ENCODE data around the gene OR8B2. TPM values are rescaled to one million over a fixed set of nuclear protein-coding genes. Genes with fewer than 3 reads are reported as not detected.

OR8B2 gene
- total RNA-seq, 1 experiment from 2014 or later, result not detected

GRCh38 chr11:124380585-124380984 is 3.7 kb downstream of the OR8B2 start:
- Histone ChIP-seq H3F3A (ENCODE audit: low read length, unreplicated experiment) (no peaks in the 10 kb centered on the region), H2AFZ (ENCODE audit: low read length) (no peak overlapping the region), H3K4me1 (ENCODE audit: insufficient read depth, low read length) (no peaks in the 10 kb centered on the region), H3K9me3 (ENCODE audit: low read length) (no peaks in the 10 kb centered on the region), H3K36me3 (ENCODE audit: low read depth, low read length) (no peaks in the 10 kb centered on the region), H3K9me2 (replicated peaks; ENCODE audit: low read length) (no peaks in the 10 kb centered on the region), H3K4me2 (ENCODE audit: low read length) (no peak overlapping the region), H3K27ac (ENCODE audit: low read length) (no peak overlapping the region), H3K9ac (ENCODE audit: low read length) (no peak overlapping the region), H3K27me3 (ENCODE audit: low read length) (peaks cover 42% of the 10 kb centered on the region), H3K4me3 (ENCODE audit: low read length) (no peak overlapping the region), H3K79me2 (ENCODE audit: low read length) (no peaks in the 10 kb centered on the region), H4K20me1 (ENCODE audit: low read length) (no peaks in the 10 kb centered on the region)
- intact Hi-C loops (cut with micrococcal nuclease), result no loop called here
- CTCF ChIA-PET, result no interaction called here
- no TSS peak for BruUV-seq (replicated peaks)
- DNase-seq (no peak), ATAC-seq (no peak)
- POLR2A ChIA-PET (ENCODE audit: unreplicated experiment), result no interaction called here
- TF ChIP-seq CTCF (conservative IDR thresholded peaks at IDR 0.05; ENCODE audit: low read depth, low read length), result no peak
- no peak for TF ChIP-seq EZH2phosphoT487 (IDR thresholded peaks at IDR 0.05; ENCODE audit: borderline replicate concordance, low read length)

- ChIA-PET POLR2A (ENCODE audit: unreplicated experiment) (no interaction called here), CTCF (no interaction called here)
- Histone ChIP-seq H3K36me3 (ENCODE audit: low read depth, low read length) (no peaks in the 10 kb centered on the region), H3K9me2 (replicated peaks; ENCODE audit: low read length) (no peaks in the 10 kb centered on the region), H3K9me3 (ENCODE audit: low read length) (no peaks in the 10 kb centered on the region), H3K4me1 (ENCODE audit: insufficient read depth, low read length) (no peaks in the 10 kb centered on the region), H2AFZ (ENCODE audit: low read length) (no peak overlapping the region), H4K20me1 (ENCODE audit: low read length) (no peaks in the 10 kb centered on the region), H3K27me3 (ENCODE audit: low read length) (peaks cover 62% of the 10 kb centered on the region), H3F3A (ENCODE audit: low read length, unreplicated experiment) (no peaks in the 10 kb centered on the region), H3K27ac (ENCODE audit: low read length) (no peak overlapping the region), H3K4me3 (ENCODE audit: low read length) (no peak overlapping the region), H3K4me2 (ENCODE audit: low read length) (no peak overlapping the region), H3K9ac (ENCODE audit: low read length) (no peak overlapping the region), H3K79me2 (ENCODE audit: low read length) (no peaks in the 10 kb centered on the region)
- intact Hi-C loops (cut with micrococcal nuclease), result no loop called here
- BruUV-seq (replicated peaks), result no TSS peak
- DNase-seq, result no peak
- TF ChIP-seq CTCF (conservative IDR thresholded peaks at IDR 0.05; ENCODE audit: low read depth, low read length) (no peak), EZH2phosphoT487 (IDR thresholded peaks at IDR 0.05; ENCODE audit: borderline replicate concordance, low read length) (no peak), EZH2 (IDR thresholded peaks at IDR 0.05; ENCODE audit: low read length, unreplicated experiment) (no peak)
- ATAC-seq, result no peak
Observed at GRCh38 chr11:124376280-124376679, 8.0 kb downstream of the OR8B2 start.

GRCh38 chr11:124359566-124359965 is 24.7 kb downstream of the OR8B2 start:
- no TSS peak for BruUV-seq (replicated peaks)
- TF ChIP-seq EZH2phosphoT487 (IDR thresholded peaks at IDR 0.05; ENCODE audit: borderline replicate concordance, low read length), result no peak

More at GRCh38 chr11:124359566-124359965, 24.7 kb downstream of the OR8B2 start:
- ChIA-PET POLR2A (ENCODE audit: unreplicated experiment) (no interaction called here), CTCF (no interaction called here)
- H3K27me3 ChIP-seq (ENCODE audit: low read length), result peaks cover 65% of the 10 kb centered on the region
- H3K36me3 ChIP-seq (ENCODE audit: low read depth, low read length), result no peaks in the 10 kb centered on the region
- no peaks in the 10 kb centered on the region for H4K20me1 ChIP-seq (ENCODE audit: low read length)
- no peak overlapping the region for H3K9ac ChIP-seq (ENCODE audit: low read length)
- H3K27ac ChIP-seq (ENCODE audit: low read length), result no peak overlapping the region
- H3K4me2 ChIP-seq (ENCODE audit: low read length), result no peak overlapping the region
- no peaks in the 10 kb centered on the region for H3K79me2 ChIP-seq (ENCODE audit: low read length)
- no peak overlapping the region for H3K4me3 ChIP-seq (ENCODE audit: low read length)
- DNase-seq, result no peak
- no peaks in the 10 kb centered on the region for H3K9me3 ChIP-seq (ENCODE audit: low read length)
- H3F3A ChIP-seq (ENCODE audit: low read length, unreplicated experiment), result no peaks in the 10 kb centered on the region
- H3K9me2 ChIP-seq (replicated peaks; ENCODE audit: low read length), result no peaks in the 10 kb centered on the region
- intact Hi-C loops (cut with micrococcal nuclease), result no loop called here
- no peak for ATAC-seq
- no peaks in the 10 kb centered on the region for H3K4me1 ChIP-seq (ENCODE audit: insufficient read depth, low read length)
- H2AFZ ChIP-seq (ENCODE audit: low read length), result no peak overlapping the region
